ENCODE data around the gene SNTG2.

GRCh38 chr2:1257334-1257733, 306.7 kb downstream of the SNTG2 start:
- TF ChIP-seq, protein P1, sequence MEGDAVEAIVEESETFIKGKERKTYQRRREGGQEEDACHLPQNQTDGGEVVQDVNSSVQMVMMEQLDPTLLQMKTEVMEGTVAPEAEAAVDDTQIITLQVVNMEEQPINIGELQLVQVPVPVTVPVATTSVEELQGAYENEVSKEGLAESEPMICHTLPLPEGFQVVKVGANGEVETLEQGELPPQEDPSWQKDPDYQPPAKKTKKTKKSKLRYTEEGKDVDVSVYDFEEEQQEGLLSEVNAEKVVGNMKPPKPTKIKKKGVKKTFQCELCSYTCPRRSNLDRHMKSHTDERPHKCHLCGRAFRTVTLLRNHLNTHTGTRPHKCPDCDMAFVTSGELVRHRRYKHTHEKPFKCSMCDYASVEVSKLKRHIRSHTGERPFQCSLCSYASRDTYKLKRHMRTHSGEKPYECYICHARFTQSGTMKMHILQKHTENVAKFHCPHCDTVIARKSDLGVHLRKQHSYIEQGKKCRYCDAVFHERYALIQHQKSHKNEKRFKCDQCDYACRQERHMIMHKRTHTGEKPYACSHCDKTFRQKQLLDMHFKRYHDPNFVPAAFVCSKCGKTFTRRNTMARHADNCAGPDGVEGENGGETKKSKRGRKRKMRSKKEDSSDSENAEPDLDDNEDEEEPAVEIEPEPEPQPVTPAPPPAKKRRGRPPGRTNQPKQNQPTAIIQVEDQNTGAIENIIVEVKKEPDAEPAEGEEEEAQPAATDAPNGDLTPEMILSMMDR (IDR thresholded peaks at IDR 0.05): no peak
- no peak for TF ChIP-seq POLR2AphosphoS5 (IDR thresholded peaks at IDR 0.05)

Data from prostate gland (tissue), 2 donors.